ENCODE results near the gene FAM193A. TPM values are rescaled to one million over a fixed set of nuclear protein-coding genes. Genes with fewer than 3 reads are reported as not detected.

Gene FAM193A
- total RNA-seq, 1 experiment from 2014 or later: 38.2 TPM

GRCh38 chr4:2637956-2638552, 101.6 kb downstream of the FAM193A start:
- no peak overlapping the region for H3K4me3 ChIP-seq (ENCODE audit: low read depth, low read length, poor library complexity, severe bottlenecking)
- intact Hi-C loops (cut with micrococcal nuclease; ENCODE audit: unreplicated experiment): no loop called here
- no peak overlapping the region for H3K27ac ChIP-seq (ENCODE audit: low read depth, low read length, poor library complexity, severe bottlenecking)
- peaks cover 24% of the 10 kb centered on the region for H3K36me3 ChIP-seq (ENCODE audit: insufficient read depth, low read length, poor library complexity, severe bottlenecking)
- ChIA-PET POLR2A (ENCODE audit: low non-redundant PET) (interaction anchor here (0.5 kb wide), 1 partner anchor 201 kb away, joined by 3 read pairs; no protein-coding TSS in a partner anchor), CTCF (no interaction called here)
- TF ChIP-seq, protein P1, sequence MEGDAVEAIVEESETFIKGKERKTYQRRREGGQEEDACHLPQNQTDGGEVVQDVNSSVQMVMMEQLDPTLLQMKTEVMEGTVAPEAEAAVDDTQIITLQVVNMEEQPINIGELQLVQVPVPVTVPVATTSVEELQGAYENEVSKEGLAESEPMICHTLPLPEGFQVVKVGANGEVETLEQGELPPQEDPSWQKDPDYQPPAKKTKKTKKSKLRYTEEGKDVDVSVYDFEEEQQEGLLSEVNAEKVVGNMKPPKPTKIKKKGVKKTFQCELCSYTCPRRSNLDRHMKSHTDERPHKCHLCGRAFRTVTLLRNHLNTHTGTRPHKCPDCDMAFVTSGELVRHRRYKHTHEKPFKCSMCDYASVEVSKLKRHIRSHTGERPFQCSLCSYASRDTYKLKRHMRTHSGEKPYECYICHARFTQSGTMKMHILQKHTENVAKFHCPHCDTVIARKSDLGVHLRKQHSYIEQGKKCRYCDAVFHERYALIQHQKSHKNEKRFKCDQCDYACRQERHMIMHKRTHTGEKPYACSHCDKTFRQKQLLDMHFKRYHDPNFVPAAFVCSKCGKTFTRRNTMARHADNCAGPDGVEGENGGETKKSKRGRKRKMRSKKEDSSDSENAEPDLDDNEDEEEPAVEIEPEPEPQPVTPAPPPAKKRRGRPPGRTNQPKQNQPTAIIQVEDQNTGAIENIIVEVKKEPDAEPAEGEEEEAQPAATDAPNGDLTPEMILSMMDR (conservative IDR thresholded peaks at IDR 0.05; ENCODE audit: low read depth, low read length): no peak
- TF ChIP-seq EZH2 (IDR thresholded peaks at IDR 0.05; ENCODE audit: borderline replicate concordance, low read depth, low read length, poor library complexity, severe bottlenecking): no peak
- H3K9me3 ChIP-seq (ENCODE audit: low read depth, low read length, poor library complexity, severe bottlenecking): no peaks in the 10 kb centered on the region
- BruUV-seq (replicated peaks): no TSS peak
- H3K27me3 ChIP-seq (replicated peaks; ENCODE audit: insufficient read depth, low read depth, low read length, poor library complexity): no peaks in the 10 kb centered on the region
- DNase-seq (ENCODE audit: low spot score): no peak
- no peaks in the 10 kb centered on the region for H3K4me1 ChIP-seq (ENCODE audit: insufficient read depth, low read length, poor library complexity, severe bottlenecking)

DNA sequence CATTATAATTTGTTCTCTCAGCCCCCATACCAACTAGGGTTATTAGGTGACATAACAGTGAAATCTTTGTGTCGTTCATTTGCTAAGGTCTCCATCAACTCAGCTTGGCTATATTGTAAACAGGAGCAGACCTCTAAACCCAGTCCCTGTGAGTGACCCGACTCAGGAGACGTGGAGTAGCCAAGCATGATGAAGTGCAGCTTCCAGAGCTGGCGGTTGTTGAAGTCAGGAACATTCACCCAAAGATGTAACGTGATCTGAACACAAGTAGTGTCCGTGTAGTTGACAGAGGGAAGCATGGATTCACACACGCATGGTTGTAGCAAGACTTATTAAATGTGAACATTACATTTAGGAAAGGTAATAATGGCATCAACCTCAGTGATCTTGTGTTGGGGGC, 102.3 kb downstream of the FAM193A start:
- POLR2A ChIA-PET (ENCODE audit: low non-redundant PET): interaction anchor here (0.5 kb wide), 1 partner anchor 200 kb away, joined by 3 read pairs; no protein-coding TSS in a partner anchor

GRCh38 chr4:2642968-2643367, 106.5 kb downstream of the FAM193A start:
- no TSS peak for BruUV-seq (replicated peaks)
- H3K27ac ChIP-seq (ENCODE audit: low read depth, low read length, poor library complexity, severe bottlenecking): no peak overlapping the region
- ChIA-PET POLR2A (ENCODE audit: low non-redundant PET) (no interaction called here), CTCF (no interaction called here)
- H3K36me3 ChIP-seq (ENCODE audit: insufficient read depth, low read length, poor library complexity, severe bottlenecking): peaks cover 45% of the 10 kb centered on the region
- no peak for DNase-seq (ENCODE audit: low spot score)
- H3K9me3 ChIP-seq (ENCODE audit: low read depth, low read length, poor library complexity, severe bottlenecking): no peaks in the 10 kb centered on the region
- H3K27me3 ChIP-seq (replicated peaks; ENCODE audit: insufficient read depth, low read depth, low read length, poor library complexity): no peaks in the 10 kb centered on the region
- H3K4me1 ChIP-seq (ENCODE audit: insufficient read depth, low read length, poor library complexity, severe bottlenecking): no peaks in the 10 kb centered on the region
- intact Hi-C loops (cut with micrococcal nuclease; ENCODE audit: unreplicated experiment): no loop called here
- no peak overlapping the region for H3K4me3 ChIP-seq (ENCODE audit: low read depth, low read length, poor library complexity, severe bottlenecking)
- TF ChIP-seq, protein P1 (conservative IDR thresholded peaks at IDR 0.05; ENCODE audit: low read depth, low read length): no peak
- no peak for TF ChIP-seq EZH2 (IDR thresholded peaks at IDR 0.05; ENCODE audit: borderline replicate concordance, low read depth, low read length, poor library complexity, severe bottlenecking)

More for the DNA sequence above, 102.3 kb downstream of the FAM193A start:
- Histone ChIP-seq H3K4me3 (ENCODE audit: low read depth, low read length, poor library complexity, severe bottlenecking) (no peak overlapping the region), H3K36me3 (ENCODE audit: insufficient read depth, low read length, poor library complexity, severe bottlenecking) (peaks cover 27% of the 10 kb centered on the region), H3K27ac (ENCODE audit: low read depth, low read length, poor library complexity, severe bottlenecking) (no peak overlapping the region), H3K27me3 (replicated peaks; ENCODE audit: insufficient read depth, low read depth, low read length, poor library complexity) (no peaks in the 10 kb centered on the region), H3K4me1 (ENCODE audit: insufficient read depth, low read length, poor library complexity, severe bottlenecking) (no peaks in the 10 kb centered on the region), H3K9me3 (ENCODE audit: low read depth, low read length, poor library complexity, severe bottlenecking) (no peaks in the 10 kb centered on the region)
- intact Hi-C loops (cut with micrococcal nuclease; ENCODE audit: unreplicated experiment): no loop called here
- BruUV-seq (replicated peaks): no TSS peak
- TF ChIP-seq, protein P1 (conservative IDR thresholded peaks at IDR 0.05; ENCODE audit: low read depth, low read length): no peak
- no peak for TF ChIP-seq EZH2 (IDR thresholded peaks at IDR 0.05; ENCODE audit: borderline replicate concordance, low read depth, low read length, poor library complexity, severe bottlenecking)
- no peak for DNase-seq (ENCODE audit: low spot score)
- CTCF ChIA-PET: no interaction called here
